MM.1S (cell line): ENCODE results near the gene ELANE.

Source experiments
- CTCF ChIP-seq: fragments of 300-600 bp; sonication (generic); IDR thresholded peaks from 2 replicates; pipeline ENCODE4 v1.5.1; 2016; ENCODE audit warnings: antibody characterized with exemption, low read length, mixed read lengths
- EZH2phosphoT487 ChIP-seq: fragments of 300-600 bp; sonication (generic); IDR thresholded peaks from 2 replicates; pipeline ENCODE4 v1.6.1; 2018; ENCODE audit warnings: antibody characterized with exemption, low read length

DNA sequence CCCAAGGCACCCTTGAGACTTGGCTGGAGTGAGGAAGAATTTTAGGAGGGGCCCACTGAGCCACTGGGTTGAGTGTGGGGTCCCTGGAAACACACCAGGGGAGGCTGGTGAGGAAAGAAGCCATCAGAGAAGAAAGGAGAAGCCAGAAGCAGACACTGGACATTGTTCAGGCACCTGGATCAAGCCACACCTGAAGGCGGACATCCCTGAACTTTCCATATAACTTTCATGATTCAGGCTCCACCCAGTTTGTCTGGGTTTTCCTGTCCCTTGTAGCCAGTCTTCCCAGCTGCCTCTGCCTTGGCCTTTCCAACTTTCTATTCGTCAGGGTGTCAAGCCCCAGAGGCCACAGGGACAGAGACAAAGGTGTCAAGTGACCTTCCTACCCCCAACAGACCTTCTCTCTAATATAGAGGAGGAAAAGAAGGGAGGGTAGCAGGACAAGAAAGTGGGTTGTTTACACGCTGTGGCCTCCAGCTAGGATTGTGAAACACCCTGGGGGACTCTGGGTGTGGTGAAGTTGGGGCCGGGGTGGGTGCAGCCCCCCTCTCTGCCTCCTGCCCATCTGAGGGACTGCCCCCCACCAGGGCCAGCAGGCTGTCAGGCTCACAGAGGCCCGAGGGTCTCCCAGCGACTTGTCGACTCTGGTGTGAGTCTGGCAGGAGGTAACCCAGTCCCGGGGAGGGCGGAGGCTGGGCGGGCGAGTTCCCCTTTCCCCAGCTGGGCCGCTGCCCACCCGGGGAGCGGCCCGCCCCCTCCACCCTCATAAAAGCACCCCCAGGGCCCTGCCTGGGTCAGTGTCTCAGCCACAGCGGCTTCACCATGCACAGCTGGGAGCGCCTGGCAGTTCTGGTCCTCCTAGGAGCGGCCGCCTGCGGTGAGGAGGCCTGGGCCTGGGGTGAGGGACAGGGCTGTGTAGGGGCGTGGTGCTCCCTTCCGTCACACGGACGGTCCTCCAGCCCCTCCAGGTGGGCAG lies 7.1 kb downstream of the ELANE start, which contains the start of gene CFD:
- TF ChIP-seq CTCF (no peak), EZH2phosphoT487 (no peak)
